MCF 10A (cell line): ENCODE data around the gene ZNF76. TPM values are rescaled to one million over a fixed set of nuclear protein-coding genes. Genes with fewer than 3 reads are reported as not detected.

Experiments
- BruUV-seq: library from RNA; stranded (reverse); fragments of 400-500 nt; replicated peaks from 2 replicates; lab custom pipeline; 2021; lab: Mats Ljungman, UMichigan
- CTCF ChIA-PET: fragments of 300-600 bp; sonication (Branson Sonifier 250); formaldehyde crosslinking; extraction: SDS; loops from one replicate; lab custom pipeline; 2021; ENCODE audit warnings: antibody characterized with exemption, inconsistent platforms; lab: Yijun Ruan, JAX
- POLR2A ChIA-PET: fragments of 300-600, 350-650 bp; sonication (Branson Sonifier 250); formaldehyde crosslinking; extraction: SDS; loops from one replicate; lab custom pipeline; 2020; ENCODE audit warnings: antibody characterized with exemption, inconsistent platforms; lab: Yijun Ruan, JAX
- DNase-seq: peaks from one replicate; pipeline ENCODE4 v3.0.0-alpha.2; 2018; ENCODE audit not compliant: unreplicated experiment
- H3K27ac Mint-ChIP-seq: one replicate; pipeline ENCODE4 v1.8.0; 2022; ENCODE audit warnings: mild to moderate bottlenecking, low read depth, mixed read lengths; ENCODE audit not compliant: unreplicated experiment
- H3K27me3 Mint-ChIP-seq: one replicate; pipeline ENCODE4 v1.8.0; 2022; ENCODE audit warnings: mixed read lengths; ENCODE audit not compliant: insufficient read depth, unreplicated experiment
- H3K36me3 Mint-ChIP-seq: one replicate; pipeline ENCODE4 v1.8.0; 2022; ENCODE audit warnings: mild to moderate bottlenecking, moderate library complexity, mixed read lengths; ENCODE audit not compliant: insufficient read depth, unreplicated experiment
- H3K4me1 Mint-ChIP-seq: one replicate; pipeline ENCODE4 v1.8.0; 2022; ENCODE audit warnings: mixed read lengths; ENCODE audit not compliant: insufficient read depth, unreplicated experiment
- H3K4me3 Mint-ChIP-seq: one replicate; pipeline ENCODE4 v1.8.0; 2022; ENCODE audit warnings: mild to moderate bottlenecking, moderate library complexity, mixed read lengths; ENCODE audit not compliant: unreplicated experiment
- H3K9me3 Mint-ChIP-seq: one replicate; pipeline ENCODE4 v1.8.0; 2022; ENCODE audit warnings: mixed read lengths; ENCODE audit not compliant: unreplicated experiment
- intact Hi-C: fragments of 100-400 bp; cut with micrococcal nuclease; formaldehyde crosslinking; loops from 2 replicates; pipeline ENCODE4 v1.14.1; 2022
- total RNA-seq: library from RNA; stranded (reverse); gene quantifications from 2 replicates; pipeline ENCODE4 v1.2.3, GENCODE V29; 2022
- TF ChIP-seq, protein P1 (sequence below): fragments of 200-600 bp; IDR thresholded peaks from one replicate; pipeline ENCODE4 v1.8.0; 2022; ENCODE audit warnings: antibody characterized with exemption, mild to moderate bottlenecking; ENCODE audit not compliant: unreplicated experiment

Gene ZNF76
- total RNA-seq, 1 experiment from 2014 or later: 28.0 TPM

DNA sequence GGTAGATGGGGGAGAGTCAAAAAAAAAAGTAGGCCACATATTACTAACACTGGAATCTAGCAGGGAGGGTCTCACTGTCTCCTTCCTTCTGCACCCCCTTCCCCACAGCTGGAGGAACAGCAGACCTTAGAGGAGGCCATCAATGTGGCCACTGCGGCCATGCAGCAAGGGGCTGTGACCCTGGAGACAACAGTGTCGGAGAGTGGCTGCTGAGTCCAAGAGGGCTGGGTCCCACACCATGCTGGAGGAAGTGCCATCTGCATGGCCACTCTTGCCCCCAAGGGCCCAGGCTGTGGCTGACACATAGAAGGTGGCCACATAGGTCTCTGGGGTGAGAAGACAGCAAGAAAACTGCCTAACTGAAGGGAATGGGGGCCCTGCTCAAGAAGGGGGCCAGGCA, 35.5 kb downstream of the ZNF76 start:
- no peaks in the 10 kb centered on the region for H3K9me3 Mint-ChIP-seq
- no peak for DNase-seq
- no peak overlapping the region for H3K27ac Mint-ChIP-seq
- TF ChIP-seq, protein P1, sequence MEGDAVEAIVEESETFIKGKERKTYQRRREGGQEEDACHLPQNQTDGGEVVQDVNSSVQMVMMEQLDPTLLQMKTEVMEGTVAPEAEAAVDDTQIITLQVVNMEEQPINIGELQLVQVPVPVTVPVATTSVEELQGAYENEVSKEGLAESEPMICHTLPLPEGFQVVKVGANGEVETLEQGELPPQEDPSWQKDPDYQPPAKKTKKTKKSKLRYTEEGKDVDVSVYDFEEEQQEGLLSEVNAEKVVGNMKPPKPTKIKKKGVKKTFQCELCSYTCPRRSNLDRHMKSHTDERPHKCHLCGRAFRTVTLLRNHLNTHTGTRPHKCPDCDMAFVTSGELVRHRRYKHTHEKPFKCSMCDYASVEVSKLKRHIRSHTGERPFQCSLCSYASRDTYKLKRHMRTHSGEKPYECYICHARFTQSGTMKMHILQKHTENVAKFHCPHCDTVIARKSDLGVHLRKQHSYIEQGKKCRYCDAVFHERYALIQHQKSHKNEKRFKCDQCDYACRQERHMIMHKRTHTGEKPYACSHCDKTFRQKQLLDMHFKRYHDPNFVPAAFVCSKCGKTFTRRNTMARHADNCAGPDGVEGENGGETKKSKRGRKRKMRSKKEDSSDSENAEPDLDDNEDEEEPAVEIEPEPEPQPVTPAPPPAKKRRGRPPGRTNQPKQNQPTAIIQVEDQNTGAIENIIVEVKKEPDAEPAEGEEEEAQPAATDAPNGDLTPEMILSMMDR: no peak
- no peak overlapping the region for H3K4me3 Mint-ChIP-seq
- no peaks in the 10 kb centered on the region for H3K27me3 Mint-ChIP-seq
- CTCF ChIA-PET: interaction anchor here (0.6 to 4.0 kb wide), 7 partner anchors 25 to 172 kb away, joined by 3 to 33 read pairs (median 4); partner anchors contain the start of gene RPL10A
- peaks cover 5% of the 10 kb centered on the region for H3K36me3 Mint-ChIP-seq
- intact Hi-C loops: loop anchor here (5.0 to 10.0 kb wide), 2 partner anchors 47 to 290 kb away; partner anchors contain the start of gene PPARD
- peaks cover 8% of the 10 kb centered on the region for H3K4me1 Mint-ChIP-seq
- POLR2A ChIA-PET: interaction anchor here (1.8 to 3.8 kb wide), 2 partner anchors 36 to 158 kb away, joined by 6 to 31 read pairs; partner anchors contain the start of genes FANCE and ZNF76
- no TSS peak for BruUV-seq

DNA sequence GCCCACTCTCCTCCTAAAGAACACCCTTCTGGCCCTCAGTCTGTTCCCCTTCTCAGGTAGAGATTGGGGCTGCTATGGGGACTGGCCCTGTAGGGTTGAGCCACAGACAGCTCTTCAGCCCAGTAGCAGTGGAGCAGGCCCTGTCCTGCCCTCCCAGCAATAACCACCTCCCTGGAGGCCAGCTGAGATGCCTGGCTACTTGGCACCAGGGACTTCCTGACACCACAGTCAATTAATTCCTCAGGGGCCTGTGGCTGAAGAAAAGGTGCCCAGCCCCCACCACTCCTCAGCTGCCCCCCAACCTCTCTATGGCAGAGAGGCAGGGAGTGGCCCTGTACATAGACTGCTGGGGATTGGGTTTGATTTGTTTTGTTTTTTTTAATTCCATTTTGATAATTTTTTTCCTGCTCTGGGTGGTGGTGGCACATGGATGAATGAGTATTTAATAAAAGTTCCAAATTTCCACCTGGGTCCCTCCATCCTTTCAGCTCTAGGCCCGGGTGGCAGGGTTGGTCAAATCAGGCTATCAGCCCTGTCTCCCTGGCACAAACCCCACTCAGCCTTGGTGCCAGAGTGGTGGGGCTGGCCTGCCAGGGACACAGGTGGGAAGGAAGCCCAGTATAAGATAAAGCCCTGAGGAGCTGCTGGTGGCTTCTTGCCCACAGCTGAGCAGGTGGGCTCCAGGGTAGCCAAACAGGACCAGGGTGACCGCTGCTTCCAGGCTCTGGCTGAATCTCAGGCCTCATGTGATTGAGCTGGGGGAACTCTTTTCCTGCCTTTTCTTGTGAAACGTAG, 36.2 kb downstream of the ZNF76 start:
- H3K9me3 Mint-ChIP-seq: no peaks in the 10 kb centered on the region
- no peak overlapping the region for H3K27ac Mint-ChIP-seq
- H3K27me3 Mint-ChIP-seq: no peaks in the 10 kb centered on the region
- no TSS peak for BruUV-seq
- ChIA-PET CTCF (interaction anchor here (0.6 to 4.0 kb wide), 21 partner anchors 10 to 1098 kb away, joined by 3 to 40 read pairs (median 5); partner anchors contain the start of genes ARMC12, PPARD and RPL10A), POLR2A (interaction anchor here (0.7 to 3.8 kb wide), 5 partner anchors 37 to 172 kb away, joined by 3 to 31 read pairs (median 4); partner anchors contain the start of genes FANCE and ZNF76)
- peaks cover 8% of the 10 kb centered on the region for H3K4me1 Mint-ChIP-seq
- no peak overlapping the region for H3K4me3 Mint-ChIP-seq
- TF ChIP-seq, protein P1: no peak
- H3K36me3 Mint-ChIP-seq: peaks cover 5% of the 10 kb centered on the region
- no peak for DNase-seq
- intact Hi-C loops: loop anchor here (5.0 to 10.0 kb wide), 2 partner anchors 47 to 289 kb away; partner anchors contain the start of gene PPARD

DNA sequence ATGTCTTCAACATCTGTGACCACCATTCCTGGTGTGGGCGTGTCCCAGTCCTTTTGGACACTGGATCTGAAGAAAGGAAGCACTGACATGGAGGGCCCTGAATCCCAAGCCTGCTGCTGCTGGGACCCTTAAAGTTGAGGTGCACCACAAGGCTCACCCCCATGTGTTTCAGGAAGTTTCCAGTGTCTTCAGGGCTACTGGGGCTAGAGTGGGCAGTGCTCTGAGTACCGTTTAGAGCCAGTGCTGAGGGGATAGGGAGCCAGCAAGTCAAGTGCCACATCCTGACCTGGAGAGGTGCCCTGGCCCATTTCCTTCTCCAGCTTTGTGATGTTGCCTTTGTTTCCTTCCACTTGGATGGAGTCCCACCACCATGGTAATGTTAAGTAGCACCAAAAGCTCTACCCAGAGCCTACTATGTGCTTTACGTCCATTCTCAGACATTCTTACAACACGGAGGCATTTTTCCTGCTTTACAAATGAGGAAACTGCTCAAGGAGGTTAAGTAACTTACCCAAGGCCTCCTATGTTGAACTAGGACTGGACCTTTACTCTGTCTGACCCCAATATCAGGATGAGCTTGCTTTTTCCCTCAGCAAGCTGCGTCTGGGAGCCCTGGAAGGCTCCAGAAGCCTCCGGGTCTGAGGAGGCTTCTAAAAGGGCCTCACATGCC, 37.5 kb downstream of the ZNF76 start:
- Mint-ChIP-seq H3K4me1 (peaks cover 8% of the 10 kb centered on the region), H3K4me3 (peak overlapping the region; percentile 69), H3K36me3 (peaks cover 3% of the 10 kb centered on the region), H3K9me3 (no peaks in the 10 kb centered on the region), H3K27me3 (no peaks in the 10 kb centered on the region), H3K27ac (peak overlapping the region; percentile 23)
- CTCF ChIA-PET: interaction anchor here (0.6 to 4.0 kb wide), 22 partner anchors 8 to 1738 kb away, joined by 3 to 40 read pairs (median 6); partner anchors contain the start of genes ARMC12, PPARD and RPL10A
- intact Hi-C loops: loop anchor here (1.0 to 10.0 kb wide), 5 partner anchors 30 to 288 kb away; partner anchors contain the start of genes PPARD and RPL10A
- TF ChIP-seq, protein P1: no peak
- BruUV-seq: no TSS peak
- no peak for DNase-seq
- POLR2A ChIA-PET: interaction anchor here (0.7 to 3.8 kb wide), 6 partner anchors 38 to 173 kb away, joined by 3 to 31 read pairs (median 4); partner anchors contain the start of genes FANCE, PPARD, RPL10A and ZNF76
